WTC11 (cell line): ENCODE results near the gene SYT17. TPM values are rescaled to one million over a fixed set of nuclear protein-coding genes. Genes with fewer than 3 reads are reported as not detected.

Source experiments
- ATAC-seq: fragments of 200-7000 bp; cut with Tn5 transposase; 2 replicates; pipeline ENCODE4 v1.10.0; 2021; ENCODE audit warnings: mild to moderate bottlenecking, moderate library complexity
- CTCF ChIA-PET: fragments of 300-600 bp; sonication (Branson Sonifier 250); formaldehyde crosslinking; loops from one replicate; lab custom pipeline; 2021; ENCODE audit warnings: antibody characterized with exemption; lab: Charles Lee
- POLR2A ChIA-PET: fragments of 350-600 bp; sonication (Branson Sonifier 250); formaldehyde crosslinking; loops from one replicate; lab custom pipeline; 2021; ENCODE audit warnings: antibody characterized with exemption; lab: Charles Lee
- DNase-seq: peaks from one replicate; pipeline ENCODE4 v3.0.0; 2021; ENCODE audit warnings: low spot score
- H3K27ac Mint-ChIP-seq: 2 replicates; pipeline ENCODE4 v1.8.0; 2021; ENCODE audit warnings: mixed read lengths
- H3K27me3 Mint-ChIP-seq: 2 replicates; pipeline ENCODE4 v1.8.0; 2021; ENCODE audit warnings: low read depth, mild to moderate bottlenecking, moderate library complexity, mixed read lengths
- H3K36me3 Mint-ChIP-seq: 2 replicates; pipeline ENCODE4 v1.8.0; 2021; ENCODE audit warnings: mixed read lengths
- H3K4me1 Mint-ChIP-seq: 2 replicates; pipeline ENCODE4 v1.8.0; 2022; ENCODE audit warnings: mixed read lengths
- H3K4me3 Mint-ChIP-seq: 2 replicates; pipeline ENCODE4 v1.8.0; 2021; ENCODE audit warnings: mild to moderate bottlenecking, moderate library complexity, mixed read lengths
- H3K9me3 Mint-ChIP-seq: 2 replicates; pipeline ENCODE4 v1.8.0; 2021; ENCODE audit warnings: mixed read lengths
- ATF2 ChIP-seq: sonication (generic); formaldehyde crosslinking; IDR thresholded peaks from 2 replicates; pipeline ENCODE4 v1.8.1; 2022; ENCODE audit warnings: low read depth, missing genetic modification reagents, borderline replicate concordance
- ATF3 ChIP-seq: sonication (generic); formaldehyde crosslinking; conservative IDR thresholded peaks from 2 replicates; pipeline ENCODE4 v1.8.1; 2022; ENCODE audit warnings: mild to moderate bottlenecking, missing genetic modification reagents
- CTCF ChIP-seq: fragments of 200-600 bp; IDR thresholded peaks from 2 replicates; pipeline ENCODE4 v1.8.0; 2022; ENCODE audit warnings: antibody characterized with exemption
- EMX1 ChIP-seq: fragments of 250-450 bp; sonication (Bioruptor Pico); IDR thresholded peaks from 2 replicates; pipeline ENCODE4 v1.8.0; 2021; ENCODE audit warnings: mild to moderate bottlenecking
- ERG ChIP-seq: fragments of 250-450 bp; sonication (Bioruptor Pico); IDR thresholded peaks from 2 replicates; pipeline ENCODE4 v1.8.0; 2021; ENCODE audit warnings: mild to moderate bottlenecking
- ETV6 ChIP-seq: sonication (generic); formaldehyde crosslinking; IDR thresholded peaks from 2 replicates; pipeline ENCODE4 v1.8.1; 2022; ENCODE audit warnings: mild to moderate bottlenecking, missing genetic modification reagents
- IRF2 ChIP-seq: sonication (generic); formaldehyde crosslinking; IDR thresholded peaks from 2 replicates; pipeline ENCODE4 v1.8.0; 2022; ENCODE audit warnings: low read depth, missing genetic modification reagents, borderline replicate concordance
- MYBL2 ChIP-seq: sonication (generic); formaldehyde crosslinking; IDR thresholded peaks from 2 replicates; pipeline ENCODE4 v1.8.1; 2023; ENCODE audit warnings: mild to moderate bottlenecking, moderate library complexity, missing genetic modification reagents
- NFE2L1 ChIP-seq: sonication (generic); formaldehyde crosslinking; IDR thresholded peaks from 2 replicates; pipeline ENCODE4 v1.8.1; 2023; ENCODE audit warnings: missing genetic modification reagents
- PRDM15 ChIP-seq: sonication (generic); formaldehyde crosslinking; IDR thresholded peaks from 2 replicates; pipeline ENCODE4 v1.8.0; 2022; ENCODE audit warnings: missing genetic modification reagents
- TP53 ChIP-seq: sonication (generic); formaldehyde crosslinking; IDR thresholded peaks from 2 replicates; pipeline ENCODE4 v1.8.1; 2023; ENCODE audit warnings: mild to moderate bottlenecking, missing genetic modification reagents
- ZBTB43 ChIP-seq: sonication (generic); formaldehyde crosslinking; IDR thresholded peaks from 2 replicates; pipeline ENCODE4 v1.8.1; 2023; ENCODE audit warnings: mild to moderate bottlenecking, missing genetic modification reagents
- ZNF232 ChIP-seq: sonication (generic); formaldehyde crosslinking; IDR thresholded peaks from 2 replicates; pipeline ENCODE4 v1.8.0; 2022; ENCODE audit warnings: mild to moderate bottlenecking, missing genetic modification reagents
- ZNF396 ChIP-seq: fragments of 250-450 bp; sonication (Bioruptor Pico); IDR thresholded peaks from 2 replicates; pipeline ENCODE4 v1.8.0; 2021; ENCODE audit warnings: mild to moderate bottlenecking, moderate library complexity, borderline replicate concordance
- ZNF416 ChIP-seq: fragments of 250-450 bp; sonication (Bioruptor Pico); IDR thresholded peaks from 2 replicates; pipeline ENCODE4 v1.9.0; 2021; ENCODE audit warnings: mild to moderate bottlenecking, inconsistent platforms
- ZNF423 ChIP-seq: fragments of 250-450 bp; sonication (Bioruptor Pico); IDR thresholded peaks from 2 replicates; pipeline ENCODE4 v2.1.2; 2022; ENCODE audit warnings: mild to moderate bottlenecking, moderate library complexity
- ZNF671 ChIP-seq: fragments of 250-450 bp; sonication (Bioruptor Pico); IDR thresholded peaks from 2 replicates; pipeline ENCODE4 v1.8.0; 2021; ENCODE audit warnings: mild to moderate bottlenecking
- total RNA-seq: library from RNA; stranded (reverse); gene quantifications from 3 replicates; pipeline ENCODE4 v1.2.3, GENCODE V29; 2021

Gene SYT17
- total RNA-seq, 1 experiment from 2014 or later, result 5.5 TPM

- POLR2A ChIA-PET, result no interaction called here
- no peaks in the 10 kb centered on the region for H3K36me3 Mint-ChIP-seq
- peaks cover 4% of the 10 kb centered on the region; the same call in 1 of the 2 replicates for H3K27me3 Mint-ChIP-seq
- no peak overlapping the region for H3K27ac Mint-ChIP-seq
- no peak overlapping the region for H3K4me3 Mint-ChIP-seq
- DNase-seq (no peak), ATAC-seq (no peak)
- CTCF ChIA-PET, result no interaction called here
- TF ChIP-seq TP53 (CRISPR knock-in tag), result no peak
- TF ChIP-seq EMX1 (CRISPR knock-in tag), result no peak
- TF ChIP-seq CTCF, result no peak
- no peak for TF ChIP-seq ZNF671
- TF ChIP-seq MYBL2 (CRISPR knock-in tag), result no peak
- TF ChIP-seq ZNF396 (CRISPR knock-in tag), result no peak
- TF ChIP-seq ZNF416, result no peak
- TF ChIP-seq PRDM15 (CRISPR knock-in tag), result no peak
- TF ChIP-seq, all 79 proteins: peak for 0
- 0 out of 2 replicates have a peak, but pooled peaks cover 4% of the 10 kb centered on the region for H3K4me1 Mint-ChIP-seq
- H3K9me3 Mint-ChIP-seq, result no peaks in the 10 kb centered on the region
These were observed 133.9 kb downstream of the SYT17 start for GRCh38 chr16:19301931-19302330.

- ChIA-PET POLR2A (no interaction called here), CTCF (interaction anchor here (1.6 kb wide), 1 partner anchor 125 kb away, joined by 4 read pairs; no protein-coding TSS in a partner anchor)
- no peak for TF ChIP-seq ERG (CRISPR knock-in tag)
- peak; percentile 73; the same call in 1 of the 2 replicates for TF ChIP-seq NFE2L1 (CRISPR knock-in tag)
- Mint-ChIP-seq H3K4me1 (0 out of 2 replicates have a peak, but pooled peaks cover 4% of the 10 kb centered on the region), H3K27ac (no peak overlapping the region), H3K27me3 (no peaks in the 10 kb centered on the region), H3K4me3 (no peak overlapping the region), H3K9me3 (no peaks in the 10 kb centered on the region), H3K36me3 (no peaks in the 10 kb centered on the region)
- DNase-seq (no peak), ATAC-seq (no peak)
These were observed 136.7 kb downstream of the SYT17 start for GRCh38 chr16:19304750-19305149.

GRCh38 chr16:19305443-19305842 is 137.4 kb downstream of the SYT17 start:
- Mint-ChIP-seq H3K36me3 (no peaks in the 10 kb centered on the region), H3K27ac (no peak overlapping the region), H3K4me3 (no peak overlapping the region), H3K27me3 (no peaks in the 10 kb centered on the region), H3K4me1 (0 out of 2 replicates have a peak, but pooled peaks cover 4% of the 10 kb centered on the region), H3K9me3 (peaks cover 2% of the 10 kb centered on the region; the same call in 1 of the 2 replicates)
- no peak for DNase-seq
- ChIA-PET POLR2A (no interaction called here), CTCF (interaction anchor here (1.6 kb wide), 1 partner anchor 126 kb away, joined by 4 read pairs; no protein-coding TSS in a partner anchor)
- no peak for ATAC-seq
- TF ChIP-seq ATF2 (CRISPR knock-in tag) (no peak), ETV6 (CRISPR knock-in tag) (no peak), CTCF (no peak), TP53 (CRISPR knock-in tag) (no peak), ATF3 (CRISPR knock-in tag) (no peak), ZNF423 (CRISPR knock-in tag) (no peak), ZBTB43 (no peak), ZNF232 (CRISPR knock-in tag) (no peak), IRF2 (CRISPR knock-in tag) (no peak)
